HG02884 (cell line): ENCODE data around the gene GPR55.
"Not testable (repeated sequence)": the region's sequence is repeated elsewhere in the genome, so short reads cannot be mapped to it uniquely, and the experiment has no call there.

ENCODE experiments used
- ATAC-seq: cut with Tn5 transposase; IDR thresholded peaks from one replicate; pipeline ENCODE4 v1.9.1; 2021; ENCODE audit warnings: mild to moderate bottlenecking, moderate library complexity; ENCODE audit not compliant: unreplicated experiment

The GPR55 gene

DNA sequence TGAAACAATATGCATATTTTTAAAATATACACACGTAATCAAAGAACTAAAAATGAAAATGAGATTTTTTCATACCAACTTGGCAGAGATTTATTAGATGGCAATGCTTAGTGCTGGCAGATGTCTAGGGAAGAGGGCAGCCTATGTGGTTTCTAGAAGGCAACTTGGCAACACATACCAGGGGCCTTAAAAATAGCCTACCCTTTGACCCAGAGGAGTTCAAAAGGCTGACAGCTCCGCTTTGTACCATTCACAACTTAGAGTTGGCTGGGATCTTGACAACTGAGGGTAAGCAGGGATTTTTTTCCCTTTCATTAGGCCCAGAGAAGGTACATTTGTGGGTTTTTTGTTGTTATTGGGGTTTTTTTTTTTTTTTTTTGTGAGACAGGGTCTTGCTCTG lies 26.4 kb upstream of the GPR55 start:
- no peak for ATAC-seq

- no peak for ATAC-seq
Measured at GRCh38 chr2:230950874-230951339, 25.9 kb upstream of the GPR55 start.

DNA sequence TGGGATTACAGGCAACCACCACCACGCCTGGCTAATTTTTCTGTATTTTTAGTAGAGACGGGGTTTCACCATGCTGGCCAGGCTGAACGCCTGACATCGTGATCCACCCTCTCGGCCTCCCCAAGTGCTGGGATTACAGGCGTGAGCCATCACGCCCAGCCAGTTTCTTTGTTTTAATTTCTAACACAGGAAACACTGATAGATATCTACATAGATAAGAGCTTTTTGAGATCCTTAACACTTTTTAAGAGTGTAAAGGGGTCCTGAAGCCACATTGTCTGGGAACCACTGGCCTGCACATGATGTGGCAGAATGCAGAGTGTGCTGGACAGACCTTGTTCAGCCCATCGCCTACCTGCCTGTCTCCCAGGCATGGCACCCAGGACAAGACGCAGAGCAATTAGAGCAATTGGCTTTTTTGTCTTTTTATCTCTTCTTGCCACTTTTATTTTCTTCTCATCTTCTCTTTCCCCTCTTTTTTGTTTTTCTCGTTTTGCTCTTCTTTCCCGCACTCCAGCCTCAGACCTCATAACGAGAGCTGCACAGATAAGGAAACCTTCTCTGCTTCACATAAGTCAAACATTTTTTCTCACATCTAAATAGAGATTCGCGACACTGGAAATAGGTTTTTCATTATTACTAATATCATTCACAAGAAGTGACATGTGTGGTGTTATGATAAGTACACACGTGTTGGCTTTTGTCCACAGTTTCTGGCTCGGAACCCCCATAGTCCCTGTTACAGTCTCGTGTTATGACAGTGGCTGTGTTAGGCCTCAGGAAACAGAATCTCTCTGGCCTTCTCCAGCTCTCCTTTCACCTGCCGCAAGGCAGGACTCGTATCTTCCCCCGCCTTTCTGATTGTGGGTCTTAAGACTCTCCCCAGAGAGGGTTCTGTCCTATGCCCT lies 25.2 kb upstream of the GPR55 start:
- peak; percentile 65 for ATAC-seq

GRCh38 chr2:230947908-230948365 lies 22.9 kb upstream of the GPR55 start:
- ATAC-seq: peak; percentile 38

GRCh38 chr2:230947235-230947576 lies 22.2 kb upstream of the GPR55 start:
- no peak for ATAC-seq

GRCh38 chr2:230946429-230947234 lies 21.6 kb upstream of the GPR55 start:
- ATAC-seq: no peak

- no peak for ATAC-seq
Measured at GRCh38 chr2:230944757-230945372, 19.8 kb upstream of the GPR55 start.

DNA sequence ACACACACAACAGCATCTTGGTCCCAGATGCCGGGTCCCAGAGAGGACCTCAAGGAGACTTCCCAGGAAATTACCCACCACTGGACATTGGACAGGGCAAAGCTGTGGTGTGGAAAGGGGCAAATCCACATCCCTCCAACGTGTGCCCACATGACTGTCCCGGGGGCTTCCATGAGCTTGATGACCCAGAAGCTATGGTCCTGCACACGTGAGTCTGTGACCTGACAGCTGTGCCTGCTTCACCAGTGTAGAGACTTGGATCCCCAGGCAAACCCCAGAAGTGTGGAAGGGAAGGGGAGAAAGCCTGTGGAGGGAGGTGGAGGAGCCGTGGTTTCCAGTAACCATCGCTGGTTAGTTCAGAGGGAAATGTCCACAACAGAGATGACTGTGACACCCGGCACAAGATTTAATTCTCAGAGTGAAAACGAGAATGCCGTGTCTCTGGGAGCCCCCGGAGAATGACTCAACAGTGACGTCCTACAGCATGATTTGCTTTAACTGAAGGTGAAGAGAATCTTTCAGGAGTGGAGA lies 19.1 kb upstream of the GPR55 start:
- ATAC-seq: peak; percentile 41

GRCh38 chr2:230942920-230943896 lies 18.2 kb upstream of the GPR55 start:
- ATAC-seq: peak; percentile 61

GRCh38 chr2:230942371-230942770 lies 17.3 kb upstream of the GPR55 start:
- ATAC-seq: no peak

- ATAC-seq: no peak
Measured at GRCh38 chr2:230941202-230942180, 16.4 kb upstream of the GPR55 start.

GRCh38 chr2:230940471-230940815 lies 15.4 kb upstream of the GPR55 start:
- no peak for ATAC-seq

DNA sequence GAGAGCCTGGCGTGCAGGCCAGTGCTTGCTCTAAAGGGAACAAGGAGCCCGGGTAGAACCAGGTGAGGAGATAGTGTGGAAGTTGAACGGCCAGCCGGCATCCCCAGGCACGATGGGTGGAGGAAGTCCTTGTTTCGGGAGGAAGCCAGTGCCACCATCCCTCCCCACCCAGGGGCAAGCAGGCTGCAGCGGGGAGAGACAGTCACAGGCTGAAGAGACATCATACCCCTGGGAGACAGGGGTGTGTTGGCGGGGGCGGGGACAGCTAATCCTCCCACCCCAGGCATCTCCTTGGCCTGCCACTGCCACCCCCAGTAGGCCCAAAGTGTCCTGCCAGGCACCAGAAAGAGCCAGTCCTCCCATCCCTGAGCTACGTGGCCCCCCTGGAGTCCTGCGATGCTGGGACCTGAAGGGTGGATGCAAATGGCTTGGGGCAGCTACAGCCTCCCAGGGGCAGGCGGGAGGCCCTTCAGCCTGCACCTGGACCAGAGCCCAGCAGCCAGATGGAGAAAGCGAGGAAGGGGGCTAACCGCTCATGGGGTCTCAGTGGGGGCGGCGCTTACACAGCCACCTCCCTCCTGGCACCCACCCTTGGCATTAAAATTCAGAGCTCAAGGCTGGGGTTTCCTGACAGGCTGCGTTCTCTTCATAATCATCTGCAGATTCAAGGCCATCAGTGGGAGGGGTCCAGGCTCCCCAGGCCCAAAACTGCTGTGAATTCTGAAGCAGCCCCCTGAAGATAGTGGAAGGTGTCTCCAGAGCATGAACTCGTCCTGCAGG lies 14.8 kb upstream of the GPR55 start:
- no peak for ATAC-seq

DNA sequence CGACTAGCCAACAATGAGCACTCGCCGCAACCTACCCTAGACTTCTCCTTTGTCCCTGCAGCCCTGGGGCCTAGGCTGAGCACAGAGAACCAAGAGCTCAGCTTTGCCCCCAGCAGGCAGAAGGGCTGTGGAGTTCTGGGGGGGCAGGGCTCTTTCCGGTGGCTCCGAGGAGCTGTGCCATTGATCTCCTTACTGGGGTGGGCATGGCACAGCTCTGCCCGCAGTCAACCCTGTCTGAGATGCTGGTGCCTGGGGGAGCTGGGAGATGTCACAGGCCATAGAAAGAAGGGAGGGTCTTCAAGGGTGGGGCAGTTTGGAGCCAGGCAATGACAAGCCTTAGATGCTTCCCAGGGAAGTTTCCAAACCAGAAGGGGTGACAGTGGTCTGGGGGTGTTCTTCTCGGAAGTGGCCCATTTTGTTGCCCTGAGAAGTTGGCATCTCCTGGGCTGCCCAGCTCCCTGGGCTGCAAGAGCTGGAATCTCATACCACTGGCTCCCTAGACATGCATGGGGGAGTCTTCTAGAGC lies 14.1 kb upstream of the GPR55 start:
- ATAC-seq: no peak

GRCh38 chr2:230938516-230939065 lies 13.5 kb upstream of the GPR55 start:
- no peak for ATAC-seq

GRCh38 chr2:230938098-230938497 lies 13.1 kb upstream of the GPR55 start:
- no peak for ATAC-seq

DNA sequence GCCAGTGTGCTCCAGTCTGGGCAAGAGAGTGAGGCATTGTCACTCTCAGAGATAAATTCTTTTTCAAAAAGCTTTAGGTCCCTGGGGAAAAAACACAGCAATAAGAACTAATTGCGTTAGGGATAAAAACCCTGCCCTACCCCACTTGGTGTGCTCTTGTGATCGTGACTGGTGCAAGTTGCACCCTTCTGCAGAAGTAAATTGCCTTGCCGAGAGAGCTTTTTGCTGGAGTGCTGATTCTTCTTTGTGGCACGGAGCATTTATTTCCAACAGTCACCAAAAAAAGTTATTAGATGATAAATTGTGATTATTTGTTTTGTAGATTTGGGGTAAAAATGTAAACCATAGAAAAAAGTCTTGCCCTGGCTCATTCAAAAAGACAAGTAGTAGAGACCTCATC lies 12.3 kb upstream of the GPR55 start:
- no peak for ATAC-seq

DNA sequence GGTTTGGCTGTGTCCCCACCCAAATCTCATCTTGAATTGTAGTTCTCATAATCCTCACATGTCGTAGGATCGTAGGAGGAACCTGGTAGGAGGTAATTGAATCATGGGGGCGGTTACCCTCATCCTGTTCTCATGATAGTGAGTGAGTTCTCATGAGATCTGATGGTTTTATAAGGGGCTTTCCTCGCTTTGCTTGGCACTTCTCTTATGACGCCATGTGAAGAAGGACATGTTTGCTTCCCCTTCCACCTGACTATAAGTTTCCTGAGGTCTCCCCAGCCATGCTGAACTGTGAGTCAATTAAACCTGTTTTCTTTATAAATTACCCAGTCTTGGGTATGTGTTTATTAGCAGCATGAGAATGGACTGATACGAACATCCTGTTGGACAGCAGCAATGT lies 11.2 kb upstream of the GPR55 start:
- ATAC-seq: not testable (repeated sequence)
